HG03025 (cell line): ENCODE data around the gene EIF2B5.

Experiments
- ATAC-seq: cut with Tn5 transposase; IDR thresholded peaks from one replicate; pipeline ENCODE4 v1.9.1; 2021; ENCODE audit warnings: mild to moderate bottlenecking, moderate library complexity; ENCODE audit not compliant: unreplicated experiment, low FRiP score

Gene EIF2B5

GRCh38 chr3:184189421-184189820, 54.3 kb downstream of the EIF2B5 start:
- ATAC-seq = no peak

GRCh38 chr3:184192889-184193288, 57.7 kb downstream of the EIF2B5 start:
- ATAC-seq = no peak

- no peak for ATAC-seq
Observed at GRCh38 chr3:184193991-184194539, 58.9 kb downstream of the EIF2B5 start.
